CD4-positive, alpha-beta T cell treated with Interleukin-12 subunit alpha and Interleukin-12 subunit beta, for 1 hour (primary cell): ENCODE results near the gene PTGS2.
"Not testable (repeated sequence)": the region's sequence is repeated elsewhere in the genome, so short reads cannot be mapped to it uniquely, and the experiment has no call there.

Experiments
- DNase-seq: peaks from one replicate; pipeline ENCODE4 v3.0.0-alpha.2; 2020

PTGS2 gene

DNA sequence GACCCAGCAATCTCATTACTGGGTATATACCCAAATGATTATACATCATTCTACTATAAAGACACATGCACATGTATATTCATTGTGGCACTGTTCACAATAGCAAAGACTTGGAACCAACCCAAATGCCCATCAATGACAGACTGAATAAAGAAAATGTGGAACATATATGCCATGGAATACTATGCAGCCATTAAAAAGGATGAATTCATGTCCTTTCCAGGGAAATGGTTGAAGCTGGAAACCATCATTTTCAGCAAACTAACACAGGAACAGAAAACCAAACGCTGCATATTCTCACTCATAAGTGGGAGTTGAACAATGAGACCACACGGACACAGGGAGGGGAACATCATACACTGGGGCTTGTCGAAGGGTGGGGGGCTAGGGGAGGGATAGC lies 10.4 kb downstream of the PTGS2 start:
- DNase-seq: not testable (repeated sequence)

DNA sequence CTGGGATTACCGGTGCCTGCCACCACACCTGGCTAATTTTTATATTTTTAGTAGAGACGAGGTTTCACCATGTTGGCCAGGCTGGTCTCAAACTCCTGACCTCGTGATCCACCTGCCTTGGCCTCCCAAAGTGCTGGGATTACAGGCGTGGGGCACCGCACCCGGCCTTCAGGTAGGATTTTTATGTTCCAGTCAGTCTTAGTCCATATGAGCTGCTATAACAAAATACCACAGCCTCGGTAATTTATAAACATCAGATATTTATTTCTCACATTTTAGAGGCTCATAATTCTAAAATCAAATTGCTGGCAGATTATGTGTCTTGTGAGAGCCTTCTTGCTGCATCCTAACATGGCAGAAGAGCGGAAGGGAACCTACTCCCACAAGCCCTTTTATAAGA lies 16.0 kb downstream of the PTGS2 start:
- DNase-seq: not testable (repeated sequence)

DNA sequence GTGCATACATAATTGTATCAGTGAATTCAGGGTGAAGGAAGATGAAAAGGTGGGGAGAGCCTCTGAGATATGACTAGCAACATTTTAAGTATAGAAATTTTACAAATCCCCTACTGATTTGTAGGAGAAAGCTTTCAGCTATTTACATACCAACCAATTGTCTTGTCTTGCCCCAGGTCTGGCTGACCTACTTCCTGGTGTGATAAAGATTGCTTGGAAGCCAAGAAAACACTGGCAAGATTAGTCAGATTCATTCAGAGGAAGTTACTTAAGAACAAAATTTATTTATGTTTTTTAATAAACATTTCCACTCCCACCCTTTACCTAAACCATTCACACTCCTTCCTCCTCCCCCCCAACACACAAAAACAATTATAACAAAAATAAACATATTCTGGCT lies 17.5 kb downstream of the PTGS2 start:
- no peak for DNase-seq

- DNase-seq: no peak
Observed at GRCh38 chr1:186659890-186660341, 20.3 kb downstream of the PTGS2 start.

GRCh38 chr1:186658999-186659398 lies 21.2 kb downstream of the PTGS2 start:
- DNase-seq: no peak

- no peak for DNase-seq
Observed at GRCh38 chr1:186657481-186657880, 22.7 kb downstream of the PTGS2 start.

- peak; percentile 5 for DNase-seq
Observed at GRCh38 chr1:186655876-186656275, 24.3 kb downstream of the PTGS2 start.

DNA sequence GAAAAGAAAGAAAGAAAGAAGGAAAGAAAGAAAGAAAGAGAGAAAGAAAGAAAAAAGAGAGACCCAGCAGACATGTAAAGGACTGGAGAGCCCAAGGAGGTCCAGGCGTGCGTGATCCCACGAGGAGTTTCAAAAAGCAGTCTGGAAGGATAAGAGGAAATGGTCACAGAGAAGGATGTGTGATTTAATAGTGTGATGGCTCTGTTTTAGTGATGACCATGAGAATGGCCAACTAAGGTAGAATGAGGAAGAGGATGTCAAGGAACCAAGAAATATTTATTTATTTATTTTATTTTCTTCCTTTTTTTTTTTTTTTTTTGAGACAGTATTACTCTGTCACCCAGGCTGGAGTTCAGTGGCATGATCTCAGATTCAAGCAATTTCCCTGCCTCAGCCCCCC lies 25.5 kb downstream of the PTGS2 start:
- no peak for DNase-seq

DNA sequence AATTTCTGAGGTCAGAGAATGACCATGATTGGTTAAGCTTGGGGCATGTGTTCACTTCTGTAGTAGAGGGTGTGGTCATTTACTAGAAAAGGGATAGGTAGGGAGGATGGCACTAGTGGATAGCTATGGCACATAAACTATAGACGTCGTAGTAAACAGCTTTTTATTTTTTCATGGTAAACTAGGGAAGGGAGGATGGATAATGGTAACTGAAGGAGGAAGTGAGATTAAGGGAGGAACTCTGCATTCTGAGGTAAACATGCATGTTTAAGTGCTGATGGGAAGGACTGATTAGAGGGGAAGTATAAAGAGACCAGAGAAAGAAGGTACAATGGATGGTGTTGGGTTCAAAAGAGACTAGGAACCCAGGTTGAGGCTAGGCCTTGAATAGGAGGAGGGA lies 26.9 kb downstream of the PTGS2 start:
- no peak for DNase-seq

DNA sequence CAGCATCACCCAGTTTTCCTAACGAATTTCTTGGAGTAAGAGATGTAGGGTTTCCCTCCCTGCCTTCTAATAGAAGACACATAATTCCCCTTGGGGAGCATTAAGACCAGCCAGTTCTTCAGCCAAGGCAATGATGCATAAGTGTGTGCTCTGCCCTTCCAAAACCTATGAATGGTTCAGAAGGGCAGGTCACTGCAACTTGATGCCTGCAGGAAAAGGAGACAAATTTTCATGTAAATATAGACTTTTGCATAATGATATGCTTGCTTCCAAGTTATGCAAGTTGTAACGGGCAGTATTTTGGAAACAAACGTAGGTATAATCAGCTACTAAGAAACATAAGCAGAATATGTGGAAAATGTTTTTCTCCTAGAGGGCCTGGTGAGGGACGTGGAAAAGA lies 31.6 kb downstream of the PTGS2 start:
- DNase-seq: no peak

DNA sequence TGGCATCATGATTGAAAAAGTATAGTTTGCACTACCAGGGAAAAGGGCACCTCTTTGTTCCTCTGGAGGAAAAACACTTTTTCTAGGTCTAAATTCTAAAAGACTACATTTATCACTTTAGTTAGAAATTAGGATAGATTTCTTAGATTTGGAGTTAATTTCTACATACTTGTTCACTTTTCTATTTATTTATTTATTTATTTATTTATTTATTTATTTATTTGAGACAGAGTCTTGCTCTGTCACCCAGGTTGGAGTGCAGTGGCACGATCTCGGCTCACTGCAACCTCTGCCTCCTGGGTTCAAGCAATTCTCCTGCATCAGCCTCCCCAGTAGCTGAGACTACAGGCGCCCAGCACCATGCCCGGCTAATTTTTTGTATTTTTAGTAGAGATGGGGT lies 32.2 kb downstream of the PTGS2 start:
- not testable (repeated sequence) for DNase-seq

- no peak for DNase-seq
Observed at GRCh38 chr1:186643614-186644013, 36.6 kb downstream of the PTGS2 start.

DNA sequence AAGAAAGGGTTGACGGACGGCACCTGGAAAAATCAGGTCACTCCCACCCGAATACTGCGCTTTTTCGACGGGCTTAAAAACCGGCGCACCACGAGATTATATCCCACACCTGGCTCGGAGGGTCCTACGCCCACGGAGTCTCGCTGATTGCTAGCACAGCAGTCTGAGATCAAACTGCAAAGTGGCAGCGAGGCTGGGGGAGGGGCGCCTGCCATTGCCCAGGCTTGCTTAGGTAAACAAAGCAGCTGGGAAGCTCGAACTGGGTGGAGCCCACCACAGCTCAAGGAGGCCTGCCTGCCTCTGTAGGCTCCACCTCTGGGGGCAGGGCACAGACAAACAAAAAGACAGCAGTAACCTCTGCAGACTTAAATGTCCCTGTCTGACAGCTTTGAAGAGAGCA lies 42.7 kb downstream of the PTGS2 start:
- not testable (repeated sequence) for DNase-seq

DNA sequence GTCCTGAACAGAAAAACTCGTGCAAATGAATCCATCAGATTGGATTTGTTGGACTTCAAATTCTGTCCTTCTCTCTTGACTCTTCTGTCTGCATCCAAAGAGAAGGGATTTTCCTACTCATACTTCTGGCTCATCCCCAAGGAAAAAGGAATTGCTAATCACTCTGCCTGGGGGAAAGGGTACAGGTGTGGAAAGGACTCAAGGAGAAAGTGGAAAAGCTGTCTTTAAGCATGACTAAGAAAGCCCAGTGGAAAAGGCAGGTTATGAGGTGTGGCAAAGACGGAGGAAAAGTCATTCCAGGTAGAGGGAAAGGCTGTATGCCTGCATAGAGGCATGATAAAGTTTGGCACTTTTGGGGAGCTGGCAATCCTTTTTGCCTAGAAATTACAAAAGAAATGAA lies 43.4 kb downstream of the PTGS2 start:
- DNase-seq: no peak

DNA sequence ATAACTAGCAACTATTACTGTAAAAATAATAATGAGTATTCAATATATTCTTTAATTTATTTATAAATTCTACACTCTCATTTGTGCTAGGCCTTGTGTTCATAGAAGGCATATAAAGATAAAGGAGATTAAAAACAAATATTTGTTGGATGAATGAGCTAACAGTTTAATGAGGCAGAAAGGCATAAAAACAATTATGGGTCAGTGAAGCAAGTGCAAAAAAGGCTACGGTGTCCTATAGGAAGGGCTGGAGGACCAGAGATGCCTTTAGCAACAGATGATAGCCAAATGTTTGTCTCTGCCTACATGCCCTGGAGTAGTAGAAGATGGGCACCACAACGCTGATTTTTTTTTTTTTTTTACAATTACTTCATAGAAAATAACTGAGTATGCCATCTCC lies 45.7 kb downstream of the PTGS2 start:
- DNase-seq: no peak

GRCh38 chr1:186633116-186633515 lies 47.1 kb downstream of the PTGS2 start:
- DNase-seq: no peak

DNA sequence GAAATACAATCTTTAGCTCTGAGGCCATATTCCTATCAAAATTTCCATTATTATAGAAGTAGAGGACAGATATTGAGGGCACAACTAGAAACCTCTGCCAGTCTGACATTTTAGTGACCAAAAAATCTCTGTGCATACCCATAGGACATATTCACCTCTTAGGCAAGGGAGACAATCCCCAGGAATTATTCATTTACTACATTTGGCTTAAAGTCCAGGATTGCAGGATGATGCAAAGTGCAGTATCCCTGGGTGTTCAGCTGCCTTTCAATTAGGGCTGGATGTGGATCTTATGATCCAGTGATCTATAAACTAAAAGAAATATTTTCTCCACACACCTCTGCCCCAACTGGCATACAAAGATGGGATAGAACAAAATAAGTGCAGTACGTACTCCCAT lies 50.9 kb downstream of the PTGS2 start:
- no peak for DNase-seq

DNA sequence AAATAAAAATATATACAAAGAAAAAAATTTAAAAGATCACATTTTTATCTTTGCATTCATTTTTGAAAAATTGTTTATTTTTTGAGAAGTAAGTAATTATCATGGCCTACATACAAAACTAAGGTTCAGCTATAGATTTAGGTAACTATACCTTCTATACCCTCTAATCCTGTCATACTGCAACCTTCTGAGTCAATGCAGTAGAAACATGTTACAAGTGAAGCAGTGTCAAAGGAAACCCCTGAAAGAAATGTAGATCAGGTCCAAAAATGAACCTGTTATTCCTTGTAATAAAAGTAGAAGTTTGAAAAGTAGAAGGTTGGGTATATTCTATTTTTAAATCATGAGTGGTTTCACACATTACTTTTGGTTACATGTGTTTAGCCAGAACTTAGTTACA lies 51.3 kb downstream of the PTGS2 start:
- no peak for DNase-seq

- no peak for DNase-seq
Observed at GRCh38 chr1:186627019-186627418, 53.2 kb downstream of the PTGS2 start.

- DNase-seq: no peak
Observed at GRCh38 chr1:186626356-186626932, 53.8 kb downstream of the PTGS2 start.

DNA sequence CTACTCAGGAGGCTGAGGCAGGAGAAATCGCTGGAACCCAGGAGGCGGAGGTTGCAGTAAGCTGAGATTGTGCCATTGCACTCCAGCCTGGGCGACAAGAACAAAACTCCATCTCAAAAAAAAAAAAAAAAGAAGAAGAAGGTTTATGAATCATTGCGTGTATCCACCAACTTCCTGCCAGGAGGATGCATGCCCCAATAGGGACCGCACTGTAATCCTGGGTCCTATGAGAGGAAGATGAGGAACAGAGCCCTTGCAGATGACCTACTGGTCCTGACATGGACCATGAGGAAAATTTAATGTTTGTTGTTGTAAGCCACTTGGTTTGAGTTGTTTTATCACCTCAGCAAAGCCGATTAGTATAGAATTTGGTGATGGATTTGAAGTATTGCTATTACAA lies 56.7 kb downstream of the PTGS2 start:
- no peak for DNase-seq
